IPS-11a (cell line): Measurements from ENCODE around the gene ZFAND3.

Experiments used
- H3K4me3 ChIP-seq: one replicate; pipeline ENCODE4 v1.5.1; 2013; ENCODE audit warnings: low read depth, low read length, control low read depth

ZFAND3 gene

GRCh38 chr6:38193481-38194281 is 374.2 kb downstream of the ZFAND3 start:
- no peak overlapping the region for H3K4me3 ChIP-seq

GRCh38 chr6:38194282-38194572 is 374.7 kb downstream of the ZFAND3 start:
- no peak overlapping the region for H3K4me3 ChIP-seq

GRCh38 chr6:38194589-38194988 is 375.1 kb downstream of the ZFAND3 start:
- H3K4me3 ChIP-seq: no peak overlapping the region

- H3K4me3 ChIP-seq: no peak overlapping the region
These were observed 375.6 kb downstream of the ZFAND3 start for GRCh38 chr6:38195113-38195635.

GRCh38 chr6:38198219-38198618 is 378.7 kb downstream of the ZFAND3 start:
- H3K4me3 ChIP-seq: no peak overlapping the region
